HL-60 (cell line): ENCODE results near the gene TMEM200A.

Experiments
- DNase-seq, 2 experiments: peaks; one replicate each; pipeline ENCODE4 v3.0.0-alpha.2; 2010 to 2020; ENCODE audit warnings: low read depth in 1 of 2, low spot score in 1 of 2
- H3K27ac ChIP-seq: fragments of 250-450 bp; sonication (Bioruptor Pico); replicated peaks from 2 replicates; pipeline ENCODE4 v1.5.1; 2020; ENCODE audit warnings: mild to moderate bottlenecking, moderate library complexity
- H3K27me3 ChIP-seq: fragments of 250-450 bp; sonication (Bioruptor Pico); 2 replicates; pipeline ENCODE4 v1.5.1; 2021; ENCODE audit warnings: mild to moderate bottlenecking, moderate library complexity; ENCODE audit not compliant: insufficient read depth, poor library complexity, severe bottlenecking
- H3K4me3 ChIP-seq: replicated peaks from 2 replicates; pipeline ENCODE4 v1.5.1; 2011; ENCODE audit warnings: mild to moderate bottlenecking, control low read depth, low read length; ENCODE audit not compliant: insufficient read depth
- CTCF ChIP-seq: IDR thresholded peaks from one replicate; pipeline ENCODE4 v1.5.1; 2011; ENCODE audit warnings: low read length, control low read depth, inconsistent platforms; ENCODE audit not compliant: insufficient read depth
- GABPA ChIP-seq: IDR thresholded peaks from 2 replicates; pipeline ENCODE4 v1.6.1; 2012; ENCODE audit warnings: low read depth
- POLR2AphosphoS5 ChIP-seq: IDR thresholded peaks from 2 replicates; pipeline ENCODE4 v1.6.1; 2012; ENCODE audit warnings: low read depth
- REST ChIP-seq: IDR thresholded peaks from 2 replicates; pipeline ENCODE4 v1.6.1; 2012; ENCODE audit warnings: low read depth; ENCODE audit not compliant: insufficient replicate concordance
- SPI1 ChIP-seq: IDR thresholded peaks from 2 replicates; pipeline ENCODE4 v1.6.1; 2012; ENCODE audit warnings: low read depth, mild to moderate bottlenecking, borderline replicate concordance

TMEM200A gene

DNA sequence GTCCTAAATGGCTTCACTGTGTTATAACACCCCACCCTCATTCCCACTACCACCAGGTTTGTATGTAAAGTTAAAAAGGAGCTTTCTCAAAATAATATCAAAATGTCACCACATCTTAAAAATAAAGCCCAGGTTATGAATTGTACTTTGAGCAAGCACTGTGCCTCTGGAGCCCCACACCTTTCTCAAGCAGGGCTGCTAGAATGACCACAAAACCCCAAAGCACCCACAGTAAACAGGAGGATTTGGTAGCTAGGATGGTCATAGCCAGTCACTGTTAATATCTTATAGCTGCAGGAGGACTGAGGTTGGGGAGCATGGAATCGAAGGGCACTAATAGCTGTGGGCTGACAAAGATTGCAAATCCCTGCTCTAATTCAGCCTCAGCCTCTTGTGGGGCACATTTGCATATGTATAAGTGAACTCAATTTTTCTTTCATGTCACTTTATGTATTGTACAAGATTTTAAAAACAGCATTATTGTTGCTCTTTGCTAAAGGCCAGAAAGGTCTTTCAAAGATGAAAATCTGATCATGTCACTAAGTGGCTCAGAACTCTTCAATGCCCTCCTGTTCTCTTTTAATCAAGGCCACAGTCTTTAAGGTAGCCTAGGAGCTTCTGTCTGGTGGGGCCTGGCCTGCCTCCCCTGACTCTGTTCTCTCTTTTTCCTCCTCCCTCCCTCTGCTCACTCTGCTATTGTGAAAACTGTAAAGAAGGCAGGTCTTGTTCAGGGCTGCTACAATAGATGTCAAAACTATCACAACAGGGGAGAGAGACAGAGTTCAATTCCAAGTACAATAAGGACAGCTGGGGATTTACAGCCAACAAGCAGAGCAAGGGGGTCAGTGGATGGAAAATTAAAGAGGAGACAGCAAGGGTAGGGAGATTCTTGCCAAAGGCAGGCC is 101.6 kb downstream of the TMEM200A start:
- TF ChIP-seq REST (no peak), CTCF (no peak), GABPA (no peak), SPI1 (no peak), POLR2AphosphoS5 (no peak)
- no peak overlapping the region for H3K27ac ChIP-seq
- no peak overlapping the region for H3K4me3 ChIP-seq
- no peaks in the 10 kb centered on the region for H3K27me3 ChIP-seq
- DNase-seq: no peak

DNA sequence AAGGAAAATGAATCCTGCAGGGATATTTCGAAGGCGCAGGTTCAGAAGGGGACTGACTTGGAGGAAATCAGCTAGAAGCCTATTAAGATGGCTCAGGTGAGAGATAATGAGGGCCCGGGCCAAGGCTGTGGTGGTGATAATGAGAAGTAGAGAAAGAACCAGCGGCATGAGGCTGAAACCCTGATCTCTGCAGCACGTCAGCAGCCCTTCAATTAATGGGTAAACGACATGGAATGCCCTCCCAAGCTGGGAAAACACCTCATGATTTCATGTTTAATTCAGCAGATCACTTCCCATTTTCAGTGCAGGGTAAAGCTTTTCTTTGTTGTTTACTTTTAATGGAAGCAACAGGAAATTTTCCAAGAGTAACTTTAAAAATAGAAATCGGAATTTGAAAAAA is 104.9 kb downstream of the TMEM200A start:
- H3K4me3 ChIP-seq: no peak overlapping the region
- H3K27ac ChIP-seq: no peak overlapping the region
- no peak for TF ChIP-seq GABPA
- TF ChIP-seq REST: no peak
- TF ChIP-seq SPI1: no peak
- TF ChIP-seq CTCF: no peak
- TF ChIP-seq POLR2AphosphoS5: no peak
- no peak for DNase-seq
- H3K27me3 ChIP-seq: no peaks in the 10 kb centered on the region

DNA sequence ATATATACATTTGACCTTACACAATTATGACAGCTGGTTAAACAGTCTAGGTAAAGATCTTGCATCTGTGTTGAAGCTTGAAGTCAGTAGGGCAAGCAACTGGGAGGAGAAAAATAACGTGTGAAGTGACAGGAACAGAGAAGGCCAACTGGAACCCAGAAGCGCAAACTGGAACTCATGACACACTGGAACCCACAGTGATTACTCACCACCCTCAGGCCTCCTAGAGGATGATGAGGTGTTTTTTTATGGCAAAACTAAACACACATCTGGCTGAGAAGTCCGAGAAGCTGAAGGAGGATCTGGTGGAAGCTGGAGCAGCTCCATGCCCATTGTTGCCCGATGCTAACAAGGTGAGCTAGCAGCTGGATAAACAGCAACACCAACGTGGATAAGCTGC is 108.1 kb downstream of the TMEM200A start:
- TF ChIP-seq REST (no peak), GABPA (no peak), SPI1 (no peak), CTCF (no peak), POLR2AphosphoS5 (no peak)
- DNase-seq: no peak
- no peak overlapping the region for H3K4me3 ChIP-seq
- no peak overlapping the region for H3K27ac ChIP-seq
- H3K27me3 ChIP-seq: no peaks in the 10 kb centered on the region
